ENCODE results near the gene SERGEF.

GRCh38 chr11:17821648-17822400, 191.0 kb downstream of the SERGEF start:
- TF ChIP-seq POLR2A (IDR thresholded peaks at IDR 0.05; ENCODE audit: low read depth, low read length) (no peak), CTCF (conservative IDR thresholded peaks at IDR 0.05; ENCODE audit: low read depth, low read length) (no peak), FOS (IDR thresholded peaks at IDR 0.05; ENCODE audit: low read depth, low read length) (no peak), RAD21 (IDR thresholded peaks at IDR 0.05; ENCODE audit: low read length) (no peak), MXI1 (IDR thresholded peaks at IDR 0.05; ENCODE audit: borderline replicate concordance, low read depth, low read length) (no peak), CEBPB (IDR thresholded peaks at IDR 0.05; ENCODE audit: low read depth, low read length) (peak; percentile 83), ELK1 (IDR thresholded peaks at IDR 0.05; ENCODE audit: borderline replicate concordance, low read depth, low read length) (no peak), MAFK (IDR thresholded peaks at IDR 0.05; ENCODE audit: low read depth, low read length) (no peak), RFX5 (IDR thresholded peaks at IDR 0.05; ENCODE audit: low read depth, low read length) (no peak), MAZ (IDR thresholded peaks at IDR 0.05; ENCODE audit: borderline replicate concordance, low read depth, low read length) (no peak)

Data from IMR-90 (cell line).